Neural cell (in vitro differentiated cells): ENCODE results near the gene DALRD3. TPM values are rescaled to one million over a fixed set of nuclear protein-coding genes. Genes with fewer than 3 reads are reported as not detected.

Experiments used
- H2AFZ ChIP-seq: fragments of 200-600, 300-800 bp; sonication (generic), shearing (Covaris generic); 2 replicates; pipeline ENCODE4 v1.6.0; 2014; ENCODE audit warnings: low read depth, mild to moderate bottlenecking, antibody characterized with exemption, low read length, moderate library complexity
- H3F3A ChIP-seq: fragments of 200-600 bp; shearing (Covaris generic); 2 replicates; pipeline ENCODE4 v1.6.1; 2016; ENCODE audit warnings: mild to moderate bottlenecking, moderate library complexity, mixed read lengths, antibody characterized with exemption, low read length; ENCODE audit not compliant: insufficient read depth, poor library complexity, severe bottlenecking
- H3K27ac ChIP-seq: fragments of 200-600, 300-800 bp; sonication (generic), shearing (Covaris generic); 2 replicates; pipeline ENCODE4 v1.5.1; 2014; ENCODE audit warnings: mild to moderate bottlenecking, low read length, moderate library complexity
- H3K27me3 ChIP-seq: fragments of 300-800, 200-600 bp; sonication (generic), shearing (Covaris generic); 2 replicates; pipeline ENCODE4 v1.6.0; 2014; ENCODE audit warnings: mild to moderate bottlenecking, low read depth, low read length, moderate library complexity; ENCODE audit not compliant: insufficient read depth
- H3K36me3 ChIP-seq: fragments of 300-800, 200-600 bp; sonication (generic), shearing (Covaris generic); 2 replicates; pipeline ENCODE4 v1.5.1; 2014; ENCODE audit warnings: mild to moderate bottlenecking, antibody characterized with exemption, low read length, moderate library complexity; ENCODE audit not compliant: insufficient read depth
- H3K4me2 ChIP-seq: fragments of 300-800, 200-600 bp; sonication (generic), shearing (Covaris generic); 2 replicates; pipeline ENCODE4 v1.6.0; 2014; ENCODE audit warnings: mild to moderate bottlenecking, low read length
- H3K4me3 ChIP-seq: fragments of 300-800, 200-600 bp; sonication (generic), shearing (Covaris generic); 2 replicates; pipeline ENCODE4 v1.5.1; 2014; ENCODE audit warnings: mild to moderate bottlenecking, low read length, moderate library complexity
- H3K79me2 ChIP-seq: fragments of 200-600 bp; shearing (Covaris generic); replicated peaks from 2 replicates; pipeline ENCODE4 v1.6.0; 2014; ENCODE audit warnings: mild to moderate bottlenecking, low read length, moderate library complexity; ENCODE audit not compliant: insufficient read depth
- H3K9ac ChIP-seq: fragments of 300-800, 200-600 bp; sonication (generic), shearing (Covaris generic); 2 replicates; pipeline ENCODE4 v1.6.1; 2016; ENCODE audit warnings: mild to moderate bottlenecking, low read length, mixed read lengths
- H3K9me2 ChIP-seq: fragments of 200-600 bp; shearing (Covaris generic); 2 replicates; pipeline ENCODE4 v1.6.1; 2016; ENCODE audit warnings: mild to moderate bottlenecking, low read length, mixed read lengths; ENCODE audit not compliant: insufficient read depth
- H3K9me3 ChIP-seq: fragments of 200-600, 300-800 bp; sonication (generic), shearing (Covaris generic); 2 replicates; pipeline ENCODE4 v1.6.1; 2016; ENCODE audit warnings: mild to moderate bottlenecking, mixed run types, low read length, moderate library complexity, mixed read lengths
- H4K20me1 ChIP-seq: fragments of 200-600 bp; shearing (Covaris generic); 2 replicates; pipeline ENCODE4 v1.6.1; 2016; ENCODE audit warnings: mild to moderate bottlenecking, mixed run types; ENCODE audit not compliant: insufficient read depth
- EP300 ChIP-seq: fragments of 450-650 bp; conservative IDR thresholded peaks from 2 replicates; pipeline ENCODE4 v1.6.1; 2014; ENCODE audit warnings: antibody characterized with exemption, mild to moderate bottlenecking, moderate library complexity; ENCODE audit not compliant: poor library complexity, severe bottlenecking
- EZH2 ChIP-seq: fragments of 200-600, 300-800 bp; shearing (Covaris generic), sonication (generic); IDR thresholded peaks from 2 replicates; pipeline ENCODE4 v1.6.1; 2014; ENCODE audit warnings: antibody characterized with exemption, low read length, borderline replicate concordance, mild to moderate bottlenecking; ENCODE audit not compliant: insufficient read depth, poor library complexity, severe bottlenecking
- MXI1 ChIP-seq: fragments of 450-650 bp; conservative IDR thresholded peaks from 2 replicates; pipeline ENCODE4 v1.6.1; 2014; ENCODE audit warnings: antibody characterized with exemption, mild to moderate bottlenecking; ENCODE audit not compliant: poor library complexity, severe bottlenecking
- POLR2AphosphoS5 ChIP-seq: IDR thresholded peaks from 2 replicates; pipeline ENCODE4 v1.6.1; 2012
- RAD21 ChIP-seq: fragments of 450-650 bp; conservative IDR thresholded peaks from 2 replicates; pipeline ENCODE4 v1.6.1; 2014; ENCODE audit warnings: antibody characterized with exemption, mild to moderate bottlenecking, moderate library complexity
- REST ChIP-seq: IDR thresholded peaks from 2 replicates; pipeline ENCODE4 v1.6.1; 2012; ENCODE audit warnings: borderline replicate concordance
- SMC3 ChIP-seq: fragments of 450-650 bp; conservative IDR thresholded peaks from 2 replicates; pipeline ENCODE4 v1.6.1; 2014; ENCODE audit warnings: antibody characterized with exemption, mild to moderate bottlenecking, moderate library complexity; ENCODE audit not compliant: poor library complexity
- TAF1 ChIP-seq: IDR thresholded peaks from 2 replicates; pipeline ENCODE4 v1.6.1; 2012; ENCODE audit warnings: low read depth
- polyA plus RNA-seq: library from polyadenylated mRNA; depleted of rRNA; stranded (reverse); fragments of >200 nt; gene quantifications from 2 replicates; pipeline ENCODE4 v1.2.3, GENCODE V29; 2014
- TF ChIP-seq, protein P1 (sequence below): fragments of 450-650 bp; IDR thresholded peaks from 2 replicates; pipeline ENCODE4 v1.5.1; 2014; ENCODE audit warnings: antibody characterized with exemption, mild to moderate bottlenecking, moderate library complexity; ENCODE audit not compliant: poor library complexity, severe bottlenecking

Gene DALRD3
- polyA plus RNA-seq, 1 donor from 2014 or later, result 121 TPM

DNA sequence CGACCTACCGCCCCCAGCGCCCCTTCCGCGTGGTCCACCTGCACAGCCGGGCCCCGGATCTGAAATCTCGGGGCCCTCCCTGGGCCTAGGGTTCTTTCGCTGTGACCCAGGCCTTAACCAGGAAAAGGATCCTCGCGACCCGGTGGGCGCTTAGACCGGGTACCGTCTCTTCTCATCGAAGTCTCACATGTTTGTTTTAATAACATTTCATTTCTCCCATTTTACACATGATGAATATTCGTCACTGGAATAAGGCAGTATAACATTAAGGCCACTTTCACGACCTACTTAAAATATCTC lies 277 bp upstream of the DALRD3 start:
- TF ChIP-seq RAD21 (no peak), TAF1 (no peak), SMC3 (no peak), EP300 (no peak), EZH2 (no peak), REST (no peak), MXI1 (no peak), POLR2AphosphoS5 (no peak)
- TF ChIP-seq, protein P1, sequence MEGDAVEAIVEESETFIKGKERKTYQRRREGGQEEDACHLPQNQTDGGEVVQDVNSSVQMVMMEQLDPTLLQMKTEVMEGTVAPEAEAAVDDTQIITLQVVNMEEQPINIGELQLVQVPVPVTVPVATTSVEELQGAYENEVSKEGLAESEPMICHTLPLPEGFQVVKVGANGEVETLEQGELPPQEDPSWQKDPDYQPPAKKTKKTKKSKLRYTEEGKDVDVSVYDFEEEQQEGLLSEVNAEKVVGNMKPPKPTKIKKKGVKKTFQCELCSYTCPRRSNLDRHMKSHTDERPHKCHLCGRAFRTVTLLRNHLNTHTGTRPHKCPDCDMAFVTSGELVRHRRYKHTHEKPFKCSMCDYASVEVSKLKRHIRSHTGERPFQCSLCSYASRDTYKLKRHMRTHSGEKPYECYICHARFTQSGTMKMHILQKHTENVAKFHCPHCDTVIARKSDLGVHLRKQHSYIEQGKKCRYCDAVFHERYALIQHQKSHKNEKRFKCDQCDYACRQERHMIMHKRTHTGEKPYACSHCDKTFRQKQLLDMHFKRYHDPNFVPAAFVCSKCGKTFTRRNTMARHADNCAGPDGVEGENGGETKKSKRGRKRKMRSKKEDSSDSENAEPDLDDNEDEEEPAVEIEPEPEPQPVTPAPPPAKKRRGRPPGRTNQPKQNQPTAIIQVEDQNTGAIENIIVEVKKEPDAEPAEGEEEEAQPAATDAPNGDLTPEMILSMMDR, result no peak
- H3K27ac ChIP-seq, result peak overlapping the region; percentile 58

DNA sequence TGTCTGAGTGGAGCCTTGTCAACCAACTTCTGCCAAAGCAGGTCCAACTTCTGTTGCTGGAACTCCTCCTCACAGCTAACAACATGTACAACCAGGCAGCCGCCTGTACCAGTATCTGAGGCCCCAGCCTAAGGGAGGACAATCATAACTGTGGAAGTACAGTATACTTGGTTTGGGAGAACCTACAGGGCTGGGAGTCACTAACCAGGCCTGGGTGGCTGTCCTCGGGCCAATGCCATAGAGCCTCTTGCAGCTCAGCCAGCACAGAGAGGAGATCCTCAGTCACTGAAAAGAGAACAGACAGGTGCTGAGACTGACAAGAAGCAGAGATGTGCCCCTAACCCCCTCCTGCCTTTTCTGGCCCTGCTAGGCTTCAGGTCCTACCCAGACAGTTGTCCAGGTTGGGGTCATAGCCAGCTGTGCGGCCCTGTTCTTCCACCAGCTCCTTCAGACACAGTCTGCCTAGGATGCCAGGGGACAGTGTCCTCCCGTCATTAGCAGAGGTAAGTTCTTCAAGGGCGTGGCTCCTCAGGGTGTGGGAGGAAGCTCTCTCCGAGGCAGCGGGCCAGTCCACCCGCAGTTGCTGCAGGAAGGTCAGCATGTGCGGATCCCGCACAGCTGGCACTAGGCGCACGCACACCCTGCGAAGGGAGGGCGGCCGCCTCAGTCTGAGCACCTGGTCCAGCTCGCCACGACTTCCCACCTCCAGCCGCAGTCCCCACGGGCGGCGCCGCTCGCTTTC lies 980 bp downstream of the DALRD3 start:
- Histone ChIP-seq H3K9me2 (no peaks in the 10 kb centered on the region), H3K27me3 (no peaks in the 10 kb centered on the region), H4K20me1 (peaks cover 9% of the 10 kb centered on the region), H3K36me3 (no peaks in the 10 kb centered on the region), H3F3A (no peaks in the 10 kb centered on the region), H3K9me3 (no peaks in the 10 kb centered on the region), H3K9ac (peak overlapping the region; percentile 80), H3K4me3 (peak overlapping the region; percentile 98), H2AFZ (peak overlapping the region; percentile 69), H3K4me2 (peak overlapping the region; percentile 68), H3K79me2 (peaks cover 26% of the 10 kb centered on the region), H3K27ac (peak overlapping the region; percentile 58)
- no peak for TF ChIP-seq RAD21
- TF ChIP-seq TAF1, result no peak
- TF ChIP-seq SMC3, result no peak
- TF ChIP-seq EZH2, result no peak
- TF ChIP-seq, protein P1, result no peak

More for the DNA sequence above, 277 bp upstream of the DALRD3 start:
- Histone ChIP-seq H3K9ac (peak overlapping the region; percentile 80), H2AFZ (peak overlapping the region; percentile 69), H3K4me3 (peak overlapping the region; percentile 98), H3K9me3 (no peaks in the 10 kb centered on the region), H4K20me1 (peaks cover 9% of the 10 kb centered on the region), H3K36me3 (no peaks in the 10 kb centered on the region), H3K27me3 (no peaks in the 10 kb centered on the region), H3K9me2 (no peaks in the 10 kb centered on the region), H3K79me2 (peaks cover 23% of the 10 kb centered on the region), H3K4me2 (peak overlapping the region; percentile 75), H3F3A (no peaks in the 10 kb centered on the region)
